IMR-90 (cell line): Measurements from ENCODE around the gene SPI1. TPM values are rescaled to one million over a fixed set of nuclear protein-coding genes. Genes with fewer than 3 reads are reported as not detected.

ENCODE experiments used
- ATAC-seq: fragments of 200-7000 bp; cut with Tn5 transposase; 2 replicates; pipeline ENCODE4 v1.9.1; 2020; ENCODE audit warnings: low read depth, mild to moderate bottlenecking, moderate library complexity
- BruUV-seq: library from RNA; stranded (reverse); fragments of 400-500 nt; replicated peaks from 2 replicates; lab custom pipeline; 2021; lab: Mats Ljungman, UMichigan
- CTCF ChIA-PET: fragments of 300-600 bp; formaldehyde crosslinking; extraction: SDS; loops from one replicate; lab custom pipeline; 2021; ENCODE audit warnings: antibody characterized with exemption; lab: Yijun Ruan, JAX
- POLR2A ChIA-PET: fragments of 300-600 bp; sonication (Branson Sonifier 250); formaldehyde crosslinking; loops from one replicate; lab custom pipeline; 2022; ENCODE audit warnings: antibody characterized with exemption; ENCODE audit not compliant: unreplicated experiment; lab: Charles Lee
- DNase-seq: peaks from one replicate; pipeline ENCODE4 v3.0.0; 2013
- H2AFZ ChIP-seq: replicated peaks from 2 replicates; pipeline ENCODE3; 2013; ENCODE audit warnings: low read length, mild to moderate bottlenecking; ENCODE audit not compliant: poor library complexity
- H2AK5ac ChIP-seq: 2 replicates; pipeline ENCODE4 v1.6.1; 2013; ENCODE audit warnings: low read depth, low read length, inconsistent platforms
- H2AK9ac ChIP-seq: replicated peaks from 2 replicates; pipeline ENCODE3; 2013; ENCODE audit warnings: mild to moderate bottlenecking, low read depth, low read length, moderate library complexity; ENCODE audit not compliant: poor library complexity
- H2BK120ac ChIP-seq: 2 replicates; pipeline ENCODE4 v1.6.1; 2013; ENCODE audit warnings: low read depth, low read length, inconsistent platforms
- H2BK15ac ChIP-seq: 3 replicates; pipeline ENCODE4 v1.6.1; 2013; ENCODE audit warnings: low read depth, low read length, inconsistent platforms
- H2BK20ac ChIP-seq: 2 replicates; pipeline ENCODE4 v1.6.1; 2013; ENCODE audit warnings: low read depth, mild to moderate bottlenecking, inconsistent platforms, low read length, moderate library complexity
- H2BK5ac ChIP-seq: 2 replicates; pipeline ENCODE4 v1.6.1; 2013; ENCODE audit warnings: mild to moderate bottlenecking, low read depth, low read length, inconsistent platforms; ENCODE audit not compliant: poor library complexity, severe bottlenecking
- H3K14ac ChIP-seq: replicated peaks from 2 replicates; pipeline ENCODE4 v1.6.1; 2013; ENCODE audit warnings: low read depth, low read length, inconsistent platforms
- H3K18ac ChIP-seq: 2 replicates; pipeline ENCODE4 v1.6.1; 2013; ENCODE audit warnings: low read depth, low read length, control low read depth
- H3K23ac ChIP-seq: 2 replicates; pipeline ENCODE4 v1.6.1; 2013; ENCODE audit warnings: low read depth, low read length, inconsistent platforms
- H3K27ac ChIP-seq: 2 replicates; pipeline ENCODE4 v1.5.1; 2013; ENCODE audit warnings: mild to moderate bottlenecking, control low read depth, low read length; ENCODE audit not compliant: insufficient read depth
- H3K27me3 ChIP-seq: 2 replicates; pipeline ENCODE4 v1.6.1; 2013; ENCODE audit warnings: low read length; ENCODE audit not compliant: control insufficient read depth, insufficient read depth
- H3K36me3 ChIP-seq: 2 replicates; pipeline ENCODE4 v1.6.1; 2013; ENCODE audit warnings: low read length, mixed read lengths; ENCODE audit not compliant: control insufficient read depth, insufficient read depth
- H3K4ac ChIP-seq: 2 replicates; pipeline ENCODE4 v1.6.1; 2013; ENCODE audit warnings: low read depth, low read length, inconsistent platforms
- H3K4me1 ChIP-seq: 2 replicates; pipeline ENCODE4 v1.6.1; 2013; ENCODE audit warnings: low read length, mixed read lengths; ENCODE audit not compliant: control insufficient read depth, insufficient read depth
- H3K4me2 ChIP-seq: 2 replicates; pipeline ENCODE4 v1.6.1; 2013; ENCODE audit warnings: low read depth, mild to moderate bottlenecking, control low read depth, low read length, moderate library complexity
- H3K4me3 ChIP-seq: 2 replicates; pipeline ENCODE4 v1.5.1; 2013; ENCODE audit warnings: low read depth, mild to moderate bottlenecking, control low read depth, low read length, moderate library complexity; ENCODE audit not compliant: insufficient read depth
- H3K56ac ChIP-seq: 2 replicates; pipeline ENCODE4 v1.6.1; 2013; ENCODE audit warnings: low read length, inconsistent platforms; ENCODE audit not compliant: insufficient read depth; ENCODE audit errors: extremely low read depth
- H3K79me1 ChIP-seq, 2 experiments: 2 replicates each; pipeline ENCODE4 v1.6.1; 2013; ENCODE audit warnings: low read length in 2 of 2, inconsistent platforms in 1 of 2, low read depth in 1 of 2
- H3K9ac ChIP-seq: 2 replicates; pipeline ENCODE4 v1.6.1; 2013; ENCODE audit warnings: low read depth, low read length, control low read depth
- H3K9me1 ChIP-seq: 2 replicates; pipeline ENCODE4 v1.6.1; 2013; ENCODE audit warnings: low read length, inconsistent platforms; ENCODE audit not compliant: insufficient read depth
- H3K9me3 ChIP-seq: 2 replicates; pipeline ENCODE4 v1.6.1; 2013; ENCODE audit warnings: low read length; ENCODE audit not compliant: control insufficient read depth, insufficient read depth
- H4K20me1 ChIP-seq: 2 replicates; pipeline ENCODE4 v1.6.1; 2013; ENCODE audit warnings: low read length, inconsistent platforms; ENCODE audit not compliant: insufficient read depth
- H4K5ac ChIP-seq: 2 replicates; pipeline ENCODE4 v1.6.1; 2013; ENCODE audit warnings: mild to moderate bottlenecking, low read depth, low read length, control low read depth
- H4K8ac ChIP-seq, 2 experiments: 2 replicates each; pipeline ENCODE4 v1.6.1; 2013; ENCODE audit warnings: low read depth in 2 of 2, low read length in 2 of 2, control low read depth in 1 of 2, inconsistent platforms in 1 of 2
- H4K91ac ChIP-seq: 2 replicates; pipeline ENCODE4 v1.6.1; 2013; ENCODE audit warnings: low read depth, low read length, inconsistent platforms; ENCODE audit not compliant: insufficient read depth
- CEBPB ChIP-seq: IDR thresholded peaks from 2 replicates; pipeline ENCODE4 v1.6.1; 2012; ENCODE audit warnings: low read depth, low read length, improper control_type of control experiment
- CHD1 ChIP-seq: IDR thresholded peaks from 2 replicates; pipeline ENCODE4 v1.6.1; 2012; ENCODE audit warnings: low read depth, low read length, improper control_type of control experiment
- ELK1 ChIP-seq: fragments of 150-350 bp; IDR thresholded peaks from 2 replicates; pipeline ENCODE4 v1.6.1; 2016; ENCODE audit warnings: low read depth, mild to moderate bottlenecking, low read length, moderate library complexity, borderline replicate concordance
- FOS ChIP-seq: fragments of 150-350 bp; IDR thresholded peaks from 2 replicates; pipeline ENCODE4 v1.6.1; 2016; ENCODE audit warnings: low read depth, low read length
- NFE2L2 ChIP-seq: fragments of 150-350 bp; IDR thresholded peaks from 2 replicates; pipeline ENCODE4 v1.6.1; 2016; ENCODE audit warnings: low read depth, mild to moderate bottlenecking, low read length
- RAD21 ChIP-seq: IDR thresholded peaks from 2 replicates; pipeline ENCODE4 v1.6.1; 2012; ENCODE audit warnings: low read length, improper control_type of control experiment
- RCOR1 ChIP-seq: IDR thresholded peaks from 2 replicates; pipeline ENCODE4 v1.6.1; 2012; ENCODE audit warnings: mild to moderate bottlenecking, low read length, improper control_type of control experiment; ENCODE audit not compliant: insufficient replicate concordance
- SMC3 ChIP-seq: fragments of 150-350 bp; IDR thresholded peaks from 2 replicates; pipeline ENCODE4 v1.6.1; 2016; ENCODE audit warnings: low read depth, mild to moderate bottlenecking, antibody characterized with exemption, low read length, moderate library complexity
- USF2 ChIP-seq: fragments of 150-350 bp; IDR thresholded peaks from 2 replicates; pipeline ENCODE4 v1.6.1; 2017; ENCODE audit warnings: mild to moderate bottlenecking, antibody characterized with exemption, low read length, low read depth
- WGBS, 2 experiments: methylation state at CpG; one replicate each; pipeline versions ENCODE4 v1.1.5 to v1.1.7; 2013; ENCODE audit warnings: missing lambda C conversion rate in 2 of 2; ENCODE audit not compliant: insufficient read length in 1 of 2; ENCODE audit errors: extremely low coverage in 2 of 2; 5-methylcytosine and 5-hydroxymethylcytosine counted together
- dilution Hi-C: fragments of 300-500 bp; cut with HindIII; formaldehyde crosslinking; loops from one replicate; pipeline ENCODE4 v1.14.3; 2018; ENCODE audit warnings: low sequenced_read_pairs; ENCODE audit not compliant: unreplicated experiment
- in situ Hi-C: fragments of 300-500 bp; cut with MboI; formaldehyde crosslinking; loops from 3 replicates; pipeline ENCODE4 v1.14.3; 2019; ENCODE audit warnings: low sequenced_read_pairs, inconsistent platforms, mixed read lengths
- intact Hi-C: fragments of 100-400 bp; cut with micrococcal nuclease; formaldehyde crosslinking; loops from 2 replicates; pipeline ENCODE4 v1.10.0; 2022
- polyA plus RNA-seq, 3 experiments: library from polyadenylated mRNA; depleted of rRNA; stranded (reverse); fragments of >200 nt; gene quantifications; 2 replicates each; pipeline ENCODE4 v1.2.3, GENCODE V29; 2012; ENCODE audit warnings: low replicate concordance in 1 of 3
- total RNA-seq: library from RNA; depleted of rRNA; stranded (reverse); fragments of >200 nt; gene quantifications from 2 replicates; pipeline ENCODE4 v1.2.3, GENCODE V29; 2012

SPI1 gene
- total and polyA plus RNA-seq, 2 of the 4 experiments (the other 2 are of a cell fraction) = not detected

- intact Hi-C loops (loop anchor here (5.0 kb wide), 2 partner anchors 152 to 208 kb away; partner anchors contain the start of gene NR1H3), in situ Hi-C loops (no loop called here), dilution Hi-C loops (no loop called here)
- peak overlapping the region; percentile 98 for H4K91ac ChIP-seq
- H4K8ac ChIP-seq = peak overlapping the region; percentile 94 to 95; a peak in 3 of 4 replicates
- ChIA-PET POLR2A (no interaction called here), CTCF (no interaction called here)
- WGBS, 2 experiments = 82% methylated on average over 18 of the region's 31 CpGs; no CpG with 5 or more reads in 1 of the 2 experiments
- H3K36me3 ChIP-seq = peaks cover 35% of the 10 kb centered on the region
- H4K20me1 ChIP-seq = peaks cover 24% of the 10 kb centered on the region; the same call in 1 of the 2 replicates
- peak overlapping the region; percentile 98 for H3K27ac ChIP-seq
- peaks cover 7 to 57% of the 10 kb centered on the region in 2 experiments; a peak in 3 of 4 replicates for H3K79me1 ChIP-seq
- BruUV-seq = no TSS peak
- TF ChIP-seq SMC3 (no peak), USF2 (no peak), CEBPB (no peak), RAD21 (no peak), NFE2L2 (no peak), CHD1 (no peak), RCOR1 (no peak), ELK1 (no peak), FOS (no peak)
- DNase-seq = no peak
- H3K4me2 ChIP-seq = peak overlapping the region; percentile 86
- peak overlapping the region; percentile 94 for H2BK5ac ChIP-seq
- peak overlapping the region; percentile 100 for H3K14ac ChIP-seq
- H3K9me1 ChIP-seq = peaks cover 14% of the 10 kb centered on the region
- peak overlapping the region; percentile 93 for H3K56ac ChIP-seq
- peak overlapping the region; percentile 74 for H4K5ac ChIP-seq
- peak overlapping the region; percentile 89 for H2BK120ac ChIP-seq
- peak overlapping the region; percentile 77 for H3K18ac ChIP-seq
- peak overlapping the region; percentile 82 for H3K4me3 ChIP-seq
- no peak for ATAC-seq
- peaks cover 35% of the 10 kb centered on the region for H3K4me1 ChIP-seq
- peak overlapping the region; percentile 100 for H2AK9ac ChIP-seq
- peak overlapping the region; percentile 99 for H3K4ac ChIP-seq
- H3K27me3 ChIP-seq = no peaks in the 10 kb centered on the region
- peak overlapping the region; percentile 9; the same call in 1 of the 2 replicates for H2BK20ac ChIP-seq
- peak overlapping the region; percentile 99 for H2AK5ac ChIP-seq
- peak overlapping the region; percentile 97 for H3K23ac ChIP-seq
- H3K9me3 ChIP-seq = no peaks in the 10 kb centered on the region
- peak overlapping the region; percentile 12; the same call in 2 of the 3 replicates for H2BK15ac ChIP-seq
- H2AFZ ChIP-seq = peak overlapping the region; percentile 91
- H3K9ac ChIP-seq = peak overlapping the region; percentile 97
Measured at GRCh38 chr11:47409440-47410369, 31.4 kb upstream of the SPI1 start.
